Lower leg skin (tissue), 3 donors: Measurements from ENCODE around the gene PTPRT.

Experiments used
- CTCF ChIP-seq, 3 donors: fragments of 450-650 bp; IDR thresholded peaks; one replicate each; pipeline ENCODE4 v1.5.1; 2016; ENCODE audit warnings: antibody characterized with exemption in 3 of 3, mild to moderate bottlenecking in 3 of 3, moderate library complexity in 2 of 3
- POLR2A ChIP-seq, 2 donors: fragments of 450-650 bp; IDR thresholded peaks; one replicate each; pipeline ENCODE4 v1.6.1; 2016 to 2017; ENCODE audit warnings: antibody characterized with exemption in 2 of 2, mild to moderate bottlenecking in 1 of 2, moderate library complexity in 1 of 2

- TF ChIP-seq CTCF (IDR thresholded peaks at IDR 0.05) = no peak
- TF ChIP-seq POLR2A (IDR thresholded peaks at IDR 0.05) = no peak
Measured at GRCh38 chr20:43210901-43211300, 21.2 kb upstream of the PTPRT start.
